T-helper 2 cell (primary cell): ENCODE measurements around the gene HLA-DQA2.
"Not testable (repeated sequence)": the region's sequence is repeated elsewhere in the genome, so short reads cannot be mapped to it uniquely, and the experiment has no call there.

Experiments used
- DNase-seq, 5 experiments: peaks; one replicate each; pipeline versions ENCODE4 v3.0.0 to v3.0.0-alpha.2; 2012 to 2022
- total RNA-seq, 2 donors: gene quantifications; one replicate each; lab custom pipeline; 2026; lab: John Stamatoyannopoulos, UW

HLA-DQA2 gene
- total RNA-seq: 0.07 to 1.6 reads per million in 2 donors

GRCh38 chr6:32741031-32741960, at the start of gene HLA-DQA2:
Gene HLA-DQA2 (plus strand): TSS chr6:32741391. CDS start chr6:32741444, 53 bp downstream.
- peak in 1 of 5 experiments; percentile 41 for DNase-seq

GRCh38 chr6:32692019-32692418, 49.2 kb upstream of the HLA-DQA2 start:
- peak in 3 of 5 experiments; percentile 22 to 69 (median 47) for DNase-seq

GRCh38 chr6:32697031-32697430, 44.2 kb upstream of the HLA-DQA2 start:
- no peak for DNase-seq

- DNase-seq: peak in 2 of 5 experiments; percentile 13 to 51
Measured at GRCh38 chr6:32700391-32701040, 40.7 kb upstream of the HLA-DQA2 start.

- DNase-seq: no peak
Measured at GRCh38 chr6:32703347-32703746, 37.8 kb upstream of the HLA-DQA2 start.

- DNase-seq: not testable (repeated sequence)
Measured at GRCh38 chr6:32705164-32705563, 36.0 kb upstream of the HLA-DQA2 start.

- DNase-seq: no peak
Measured at GRCh38 chr6:32709625-32710024, 31.6 kb upstream of the HLA-DQA2 start.

DNA sequence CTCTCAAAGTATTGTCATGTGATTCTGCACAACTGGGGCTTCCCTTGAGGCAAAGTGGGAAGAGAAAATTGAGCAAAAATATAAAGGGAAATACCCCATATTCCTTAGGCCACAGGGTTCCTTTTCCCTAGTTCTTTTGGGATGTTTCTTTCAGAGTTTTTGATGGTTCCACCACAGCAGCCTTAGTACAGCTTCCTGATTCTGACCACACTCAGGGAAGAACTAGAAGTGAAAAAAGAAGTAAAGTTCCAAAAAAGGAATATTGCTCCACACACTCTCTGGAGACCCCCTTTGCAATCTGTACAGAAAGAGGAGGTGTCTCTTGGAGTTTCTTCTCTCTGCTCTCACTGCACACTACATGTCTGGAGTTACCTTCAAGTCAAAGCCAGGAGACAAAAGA, 27.9 kb upstream of the HLA-DQA2 start:
- DNase-seq: no peak

GRCh38 chr6:32716396-32716795, 24.8 kb upstream of the HLA-DQA2 start:
- DNase-seq: peak in 1 of 5 experiments; percentile 5

GRCh38 chr6:32718879-32719278, 22.3 kb upstream of the HLA-DQA2 start:
- peak in 1 of 5 experiments; percentile 5 for DNase-seq

GRCh38 chr6:32738126-32738525, 3.1 kb upstream of the HLA-DQA2 start:
- no peak for DNase-seq

GRCh38 chr6:32742374-32742773, 1.2 kb downstream of the HLA-DQA2 start:
- DNase-seq: no peak

DNA sequence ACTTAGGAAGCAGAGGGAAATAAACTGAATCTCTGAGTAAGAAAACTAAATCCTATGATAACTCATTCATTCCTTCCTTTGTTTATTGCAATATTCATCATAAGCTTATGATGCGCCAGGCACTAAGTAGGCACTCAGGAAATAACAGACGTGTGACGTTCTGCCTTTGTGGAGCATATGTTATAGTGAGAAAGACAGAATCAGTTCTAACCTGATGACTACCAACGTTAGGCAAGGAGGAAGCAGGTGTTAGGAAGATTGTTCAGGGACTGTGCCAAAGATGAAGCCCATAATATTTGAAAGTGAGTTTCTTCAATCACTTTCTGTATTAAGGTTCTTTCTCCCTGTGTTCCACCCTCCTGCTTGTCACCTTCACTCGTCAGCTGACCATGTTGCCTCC, 3.6 kb downstream of the HLA-DQA2 start:
- no peak for DNase-seq

DNA sequence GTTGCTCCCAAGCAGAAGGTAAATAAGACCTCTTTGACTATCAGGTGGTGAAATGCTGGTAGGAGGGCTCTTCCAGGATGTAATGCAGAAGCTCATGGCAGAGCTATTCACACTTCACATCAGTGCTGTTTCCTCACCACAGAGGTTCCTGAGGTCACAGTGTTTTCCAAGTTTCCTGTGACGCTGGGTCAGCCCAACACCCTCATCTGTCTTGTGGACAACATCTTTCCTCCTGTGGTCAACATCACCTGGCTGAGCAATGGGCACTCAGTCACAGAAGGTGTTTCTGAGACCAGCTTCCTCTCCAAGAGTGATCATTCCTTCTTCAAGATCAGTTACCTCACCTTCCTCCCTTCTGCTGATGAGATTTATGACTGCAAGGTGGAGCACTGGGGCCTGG, 4.5 kb downstream of the HLA-DQA2 start:
- not testable (repeated sequence) for DNase-seq

DNA sequence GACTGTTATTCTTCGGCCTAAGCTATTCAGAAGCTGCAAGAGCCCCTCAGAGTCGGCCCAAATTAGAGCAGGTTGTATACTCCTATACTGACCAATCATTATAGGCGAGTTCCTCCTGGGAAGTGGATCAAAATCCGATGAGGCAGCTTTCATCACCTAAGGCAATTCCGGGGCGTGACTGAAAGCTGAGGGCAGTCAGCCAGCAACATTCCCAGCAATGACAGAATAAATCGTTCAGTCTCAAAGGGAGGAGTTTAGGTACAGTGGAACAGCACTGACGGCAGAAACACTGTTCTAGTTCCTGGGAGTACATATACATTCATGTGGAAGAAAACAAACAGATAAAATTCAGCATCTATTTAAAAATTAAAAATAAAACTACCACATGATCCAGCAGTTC, 11.4 kb downstream of the HLA-DQA2 start:
- DNase-seq: no peak

- DNase-seq: no peak
Measured at GRCh38 chr6:32759669-32760068, 18.5 kb downstream of the HLA-DQA2 start.

DNA sequence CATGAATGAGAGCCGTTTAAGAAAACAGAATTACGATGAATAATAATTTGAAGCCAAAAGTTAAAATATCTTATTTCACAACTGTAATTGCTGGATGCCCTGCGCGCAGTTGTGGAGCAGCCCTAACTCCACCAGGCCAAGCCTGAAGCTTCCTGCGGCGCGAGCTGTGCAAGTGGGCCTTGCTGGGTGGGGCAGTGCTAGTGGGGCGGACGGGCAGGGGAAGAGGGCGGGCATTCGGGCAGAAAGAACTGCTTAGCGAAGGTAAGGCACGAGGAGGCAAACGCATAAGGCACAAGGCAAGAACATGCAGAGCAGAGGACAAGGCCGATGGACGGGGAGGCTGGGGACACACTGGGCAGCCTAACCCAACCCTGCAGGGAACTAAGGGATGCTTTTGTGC, 19.9 kb downstream of the HLA-DQA2 start:
- DNase-seq: no peak

DNA sequence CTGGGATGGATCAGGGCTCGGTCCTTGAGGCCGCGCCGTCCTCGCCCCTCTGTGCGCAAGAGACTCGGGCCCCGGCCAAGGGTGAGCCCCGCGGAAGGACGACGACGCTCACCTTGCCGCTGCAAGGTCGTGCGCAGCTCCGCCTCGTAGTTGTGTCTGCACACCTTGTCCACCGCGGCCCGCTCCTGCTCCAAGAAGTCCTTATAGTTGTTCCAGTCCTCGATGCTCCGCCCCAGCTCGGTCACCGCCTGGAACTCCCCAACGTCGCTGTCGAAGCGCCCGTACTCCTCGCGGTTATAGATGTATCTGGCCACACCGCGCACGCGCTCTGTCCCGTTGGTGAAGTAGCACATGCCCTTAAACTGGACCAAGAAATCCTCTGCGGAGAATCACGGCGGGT, 20.4 kb downstream of the HLA-DQA2 start:
- peak in 1 of 5 experiments; percentile 5 for DNase-seq

GRCh38 chr6:32763421-32763820, 22.2 kb downstream of the HLA-DQA2 start, which contains the start of gene HLA-DQB2:
Gene HLA-DQB2 (minus strand): TSS chr6:32763532. CDS start chr6:32763470, 62 bp downstream.
- peak in 1 of 5 experiments; percentile 24 for DNase-seq

GRCh38 chr6:32764048-32764447, 22.9 kb downstream of the HLA-DQA2 start:
- DNase-seq: no peak

DNA sequence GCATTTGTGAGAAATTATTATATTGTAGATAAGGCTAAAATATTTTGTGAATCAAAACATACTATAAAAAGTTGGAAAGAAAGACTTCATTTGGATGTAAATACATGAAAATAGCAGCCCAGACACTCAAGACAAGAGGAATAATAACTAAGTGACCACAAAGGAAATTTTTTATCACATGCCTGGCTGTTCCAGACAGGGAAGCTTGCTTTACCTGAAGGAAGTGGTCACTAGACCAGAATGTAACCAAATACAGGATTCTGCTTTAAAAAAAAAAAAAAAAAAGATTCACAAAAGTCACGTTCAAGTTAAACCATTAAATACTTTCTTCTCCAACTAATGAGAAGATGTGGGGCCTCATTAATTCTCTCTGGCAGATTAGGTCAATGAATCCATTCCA, 31.5 kb downstream of the HLA-DQA2 start:
- DNase-seq: no peak

DNA sequence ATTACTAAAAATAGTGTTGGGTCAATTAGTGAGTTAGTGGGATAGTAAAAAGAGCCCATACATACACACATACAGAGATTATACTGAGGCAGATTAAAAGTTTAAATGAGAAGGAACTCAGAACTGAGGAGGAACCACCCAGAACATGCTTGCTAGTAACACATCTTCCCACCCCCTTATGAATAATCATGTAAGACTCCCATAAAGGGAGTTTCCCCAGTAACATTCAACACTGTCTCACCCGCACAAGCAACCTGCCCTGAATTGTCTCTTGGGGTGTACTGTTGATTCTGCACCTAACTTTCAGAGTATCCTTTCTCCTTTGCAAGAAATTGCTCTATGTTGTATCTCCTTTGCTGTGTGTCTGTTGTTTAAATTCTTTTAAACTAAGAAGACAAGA, 33.2 kb downstream of the HLA-DQA2 start:
- no peak for DNase-seq

- DNase-seq: no peak
Measured at GRCh38 chr6:32775071-32775470, 33.9 kb downstream of the HLA-DQA2 start.

GRCh38 chr6:32779036-32779435, 37.8 kb downstream of the HLA-DQA2 start:
- DNase-seq: no peak
